Measurements from ENCODE around the gene CNTN6.
"Not testable (repeated sequence)": the region's sequence is repeated elsewhere in the genome, so short reads cannot be mapped to it uniquely, and the experiment has no call there.

CNTN6 gene

GRCh38 chr3:1292571-1293071 lies 199.8 kb downstream of the CNTN6 start:
- no peak for DNase-seq

- DNase-seq: no peak
Measured at GRCh38 chr3:1294586-1294985, 201.8 kb downstream of the CNTN6 start.

- DNase-seq: no peak
Measured at GRCh38 chr3:1318296-1319005, 225.6 kb downstream of the CNTN6 start.

GRCh38 chr3:1326546-1326945 lies 233.7 kb downstream of the CNTN6 start:
- DNase-seq: no peak

DNA sequence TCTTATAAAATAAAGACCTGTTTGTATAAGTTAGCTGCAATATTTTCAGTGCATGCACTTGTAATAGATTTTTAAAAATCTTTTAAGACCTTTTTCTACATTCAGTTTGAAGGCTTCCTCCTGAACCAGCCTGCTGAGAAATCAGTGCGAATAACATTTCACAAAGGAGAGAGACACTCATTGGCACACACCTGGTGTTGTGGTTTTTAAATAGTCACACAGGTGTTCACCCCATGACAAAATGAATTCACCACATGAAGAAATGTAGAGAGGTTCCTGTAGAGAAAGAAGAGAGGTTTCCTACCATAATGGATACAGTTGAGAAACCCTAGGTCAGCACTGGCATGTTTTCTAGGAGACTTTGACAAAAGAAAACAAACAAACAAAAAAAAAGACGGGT lies 237.3 kb downstream of the CNTN6 start:
- DNase-seq: no peak

- DNase-seq: no peak
Measured at GRCh38 chr3:1346386-1346785, 253.6 kb downstream of the CNTN6 start.

DNA sequence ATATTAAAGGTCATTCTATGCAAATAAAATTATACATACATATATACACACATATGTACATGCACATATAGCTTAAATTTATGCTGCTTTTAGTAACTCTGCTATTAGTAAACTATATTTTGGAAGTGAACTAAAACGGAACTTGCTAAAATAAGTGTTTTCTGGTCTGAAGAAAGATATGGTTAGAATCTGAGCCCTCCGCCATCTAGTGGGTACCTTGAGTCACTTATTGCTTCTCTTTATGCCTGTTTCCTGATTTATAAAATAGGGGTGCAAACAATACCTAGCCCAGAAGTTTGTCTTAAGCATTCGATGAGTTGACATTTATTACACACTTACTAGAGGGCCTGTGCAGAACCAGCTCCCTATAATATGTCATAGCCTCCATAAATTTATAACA lies 255.7 kb downstream of the CNTN6 start:
- no peak for DNase-seq

- no peak for DNase-seq
Measured at GRCh38 chr3:1350885-1351284, 258.1 kb downstream of the CNTN6 start.

- no peak for DNase-seq
Measured at GRCh38 chr3:1355691-1356090, 262.9 kb downstream of the CNTN6 start.

DNA sequence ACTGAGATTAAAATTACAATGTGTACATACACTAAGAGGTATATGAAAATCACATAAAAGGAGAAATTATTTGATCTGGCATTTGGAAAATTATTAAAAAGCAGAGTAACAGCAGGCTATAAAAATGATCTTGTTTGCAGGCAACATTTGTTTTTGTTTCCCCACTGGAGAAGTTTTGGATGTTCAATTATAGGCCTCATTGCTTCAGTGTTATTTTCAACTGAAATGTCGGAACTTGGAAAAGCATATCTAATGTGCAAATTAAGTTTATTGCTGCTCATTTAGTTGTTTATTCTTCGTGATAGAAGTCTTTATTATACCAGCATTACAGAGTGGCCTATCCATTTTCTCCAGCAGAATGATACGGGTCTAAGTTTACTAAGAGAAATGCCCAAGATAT lies 263.3 kb downstream of the CNTN6 start:
- no peak for DNase-seq

DNA sequence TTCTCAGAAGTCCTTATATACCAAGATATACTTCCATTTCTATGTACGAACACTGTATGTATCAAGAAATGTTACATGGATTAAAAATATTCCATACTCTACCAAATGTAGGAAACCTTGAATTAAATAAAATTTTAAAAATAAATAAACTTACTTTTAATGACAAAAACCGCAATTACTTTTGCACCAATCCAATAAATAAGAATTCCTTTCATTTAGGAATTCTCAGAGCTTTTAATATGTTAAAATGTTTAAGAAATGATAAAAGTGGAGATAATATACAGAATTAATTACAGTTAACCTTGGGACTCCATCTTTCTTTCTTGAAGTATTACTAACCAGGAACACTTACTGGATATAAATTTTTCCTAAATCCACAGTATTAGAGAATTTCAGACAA lies 272.7 kb downstream of the CNTN6 start:
- DNase-seq: no peak

DNA sequence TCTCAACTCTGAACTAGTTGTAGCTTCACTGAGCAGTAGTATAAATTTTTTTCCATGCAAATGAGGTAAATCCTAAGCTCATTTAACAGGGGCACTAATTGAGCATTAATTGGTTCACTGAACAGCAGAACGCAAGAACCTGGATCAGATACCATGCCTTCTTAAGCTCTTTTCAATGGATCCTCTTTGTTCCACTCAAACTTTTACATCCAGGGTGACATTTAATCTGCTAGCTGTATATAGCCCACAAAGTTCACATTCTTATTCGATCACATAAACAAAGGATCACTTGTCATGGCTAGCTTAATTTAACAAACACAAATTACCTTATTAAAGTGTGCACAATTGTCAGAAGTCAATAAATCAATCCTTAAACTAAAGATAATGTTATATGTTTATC lies 281.6 kb downstream of the CNTN6 start:
- no peak for DNase-seq

DNA sequence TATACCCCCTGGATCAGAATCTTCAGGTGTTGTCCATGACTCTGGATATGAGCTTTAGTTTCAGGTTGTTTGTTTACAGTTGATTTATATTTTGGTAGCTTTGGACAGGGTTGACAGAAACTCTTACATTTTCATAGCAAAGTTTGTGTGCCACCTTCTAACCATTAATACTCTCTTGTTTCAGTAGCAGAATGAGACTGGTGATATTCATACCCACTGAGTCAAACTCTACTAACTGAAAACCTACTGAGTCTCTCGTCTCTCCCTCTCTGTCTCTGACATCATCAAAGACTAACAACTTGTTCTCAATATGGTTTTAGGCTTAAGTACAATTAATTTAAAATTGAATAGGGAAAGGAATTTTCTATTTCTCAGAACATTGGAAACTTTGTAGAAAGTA lies 282.3 kb downstream of the CNTN6 start:
- no peak for DNase-seq

- DNase-seq: no peak
Measured at GRCh38 chr3:1380926-1381646, 288.3 kb downstream of the CNTN6 start.

DNA sequence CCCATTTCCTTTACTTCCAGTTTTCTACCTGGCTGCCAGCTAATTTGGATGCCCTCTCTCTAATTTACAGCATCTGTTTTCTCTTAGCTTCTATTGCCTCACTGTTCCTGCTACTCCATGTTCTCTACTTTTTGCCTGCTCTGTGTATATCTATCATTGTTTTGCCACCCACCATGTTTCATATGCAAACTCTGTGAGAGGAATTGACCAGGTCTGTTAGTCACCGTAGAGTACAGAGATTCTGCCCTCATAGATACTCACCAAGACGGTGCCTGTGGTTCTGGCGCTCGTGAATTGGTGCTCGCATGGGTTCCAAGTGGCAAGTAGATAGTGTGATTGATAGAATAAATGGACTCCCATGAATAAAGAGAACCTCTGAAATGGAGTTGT lies 288.8 kb downstream of the CNTN6 start:
- DNase-seq: no peak

- DNase-seq: not testable (repeated sequence)
Measured at GRCh38 chr3:1387396-1387905, 294.6 kb downstream of the CNTN6 start.

DNA sequence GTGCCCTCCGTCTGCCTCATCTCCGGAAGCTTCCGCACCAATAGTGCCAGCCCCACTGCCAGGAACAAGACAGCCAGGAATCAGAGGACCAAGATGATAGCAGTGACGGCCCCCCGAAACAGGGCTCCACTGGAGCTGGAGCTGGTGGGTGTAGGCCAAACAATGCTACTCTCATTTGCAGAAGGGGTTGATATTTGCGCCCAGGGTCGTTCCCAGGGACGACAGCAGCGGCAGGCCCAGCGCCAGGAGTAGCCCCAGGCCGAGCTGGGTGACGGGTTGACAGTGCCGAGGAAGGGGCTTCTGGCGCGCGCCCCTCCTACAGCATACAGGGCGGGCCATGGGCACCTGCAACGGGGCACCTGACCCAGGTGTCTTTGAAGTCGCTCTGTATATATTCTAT lies 301.4 kb downstream of the CNTN6 start:
- no peak for DNase-seq

DNA sequence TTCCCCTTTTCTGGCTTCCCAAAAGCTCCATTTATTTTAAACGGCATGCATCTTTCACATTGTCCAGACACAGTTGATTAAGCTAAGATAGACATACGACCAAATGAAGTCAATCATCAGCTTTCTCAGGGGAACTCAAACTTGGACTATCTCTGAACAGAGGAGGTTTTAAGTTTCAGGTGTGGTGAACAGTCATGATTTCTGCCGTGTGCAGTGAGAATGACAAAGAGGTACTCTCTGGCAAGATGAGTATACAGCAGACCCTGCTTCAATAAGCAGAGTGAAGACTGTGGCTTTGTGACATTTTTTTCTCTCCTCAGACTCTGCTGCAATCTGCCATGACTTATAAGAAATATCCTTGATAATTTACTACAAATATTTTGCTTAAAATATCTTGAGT lies 307.7 kb downstream of the CNTN6 start:
- no peak for DNase-seq

DNA sequence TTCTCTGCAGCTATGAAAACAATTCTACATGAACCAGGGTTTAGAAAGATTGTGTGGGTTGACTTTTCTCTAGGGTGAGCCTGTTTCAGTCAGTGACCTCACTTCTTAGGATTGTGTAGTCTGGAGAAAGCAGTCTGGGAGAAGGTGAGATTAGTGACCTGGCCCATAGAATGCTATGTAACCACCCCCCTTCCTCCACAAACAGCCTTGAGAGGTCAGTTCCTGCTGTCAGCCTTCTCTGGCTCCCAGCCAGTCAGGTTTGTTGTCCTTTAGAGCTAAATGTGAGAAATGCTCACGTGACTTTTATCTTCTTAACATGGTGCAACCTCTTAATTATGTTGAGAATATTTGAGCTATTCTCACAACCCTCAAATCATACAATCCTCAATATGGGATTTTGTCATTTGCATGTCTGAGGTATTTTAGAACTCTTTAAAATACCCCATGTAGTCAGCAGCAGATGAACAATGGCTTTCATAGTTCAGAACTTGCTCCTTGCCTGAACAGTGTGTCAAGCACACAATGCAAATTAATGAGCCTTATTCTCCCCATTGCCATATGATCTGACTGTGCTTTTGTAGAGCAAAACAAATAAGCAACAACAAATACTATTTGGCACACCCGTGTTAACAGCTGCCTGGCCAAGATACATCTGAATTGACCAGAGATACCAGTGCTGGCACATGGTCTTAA lies 311.6 kb downstream of the CNTN6 start:
- DNase-seq: no peak

DNA sequence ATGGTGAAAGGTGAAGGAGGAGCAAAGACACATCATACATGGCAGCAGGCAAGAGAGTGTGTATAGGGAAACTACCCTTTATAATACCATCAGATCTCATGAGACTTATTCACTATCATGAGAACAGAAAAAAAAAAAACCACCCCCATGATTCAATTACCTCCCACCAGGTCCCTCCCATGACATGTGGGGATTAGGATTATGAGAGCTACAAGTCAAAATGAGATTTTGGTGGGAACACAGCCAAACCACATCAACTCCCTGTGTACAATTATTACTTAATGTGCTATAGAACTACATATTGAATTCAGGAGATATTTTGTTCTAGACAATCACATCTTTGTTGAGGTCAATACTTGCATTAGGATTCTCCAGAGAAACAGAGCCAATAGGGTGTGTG lies 313.4 kb downstream of the CNTN6 start:
- DNase-seq: no peak

DNA sequence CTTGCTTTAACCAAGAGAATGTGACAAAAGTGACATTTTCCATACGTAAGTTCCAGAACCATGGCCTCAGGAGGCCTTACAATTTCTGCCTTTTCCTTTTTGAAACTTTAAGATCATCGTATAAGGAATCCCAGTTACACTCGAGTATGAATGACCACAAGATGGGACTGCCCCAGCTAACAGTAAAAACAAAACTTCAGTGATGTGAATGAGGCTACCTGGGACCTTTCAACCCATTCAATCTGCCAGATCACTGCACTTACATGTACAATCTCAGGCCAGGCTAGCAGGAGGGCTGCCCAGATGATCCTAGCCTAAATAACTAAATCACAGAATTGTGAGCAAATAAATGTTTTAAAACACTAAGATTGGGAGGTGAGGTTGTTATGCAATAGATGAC lies 328.8 kb downstream of the CNTN6 start:
- DNase-seq: no peak

- DNase-seq: no peak
Measured at GRCh38 chr3:1423566-1424089, 330.8 kb downstream of the CNTN6 start.

- no peak for DNase-seq
Measured at GRCh38 chr3:1439395-1439794, 346.6 kb downstream of the CNTN6 start.

GRCh38 chr3:1442271-1442670 lies 349.4 kb downstream of the CNTN6 start:
- DNase-seq: no peak
